NCI-H2107 treated with DMSO at 0.1 percent for 48 hours (cell line): ENCODE measurements around the gene TGIF2.

Experiments
- DNase-seq: peaks from one replicate; lab custom pipeline; 2025; ENCODE audit not compliant: unreplicated experiment; lab: John Stamatoyannopoulos, UW

The TGIF2 gene

GRCh38 chr20:36573103-36573797 lies at the start of gene TGIF2:
Gene TGIF2, plus strand, starts transcription at chr20:36573597. Its CDS starts 5,178 bp downstream, at chr20:36578775.
- DNase-seq, result no peak

GRCh38 chr20:36525620-36526365 lies 47.6 kb upstream of the TGIF2 start:
- no peak for DNase-seq

GRCh38 chr20:36526521-36527011 lies 46.8 kb upstream of the TGIF2 start:
- no peak for DNase-seq

DNA sequence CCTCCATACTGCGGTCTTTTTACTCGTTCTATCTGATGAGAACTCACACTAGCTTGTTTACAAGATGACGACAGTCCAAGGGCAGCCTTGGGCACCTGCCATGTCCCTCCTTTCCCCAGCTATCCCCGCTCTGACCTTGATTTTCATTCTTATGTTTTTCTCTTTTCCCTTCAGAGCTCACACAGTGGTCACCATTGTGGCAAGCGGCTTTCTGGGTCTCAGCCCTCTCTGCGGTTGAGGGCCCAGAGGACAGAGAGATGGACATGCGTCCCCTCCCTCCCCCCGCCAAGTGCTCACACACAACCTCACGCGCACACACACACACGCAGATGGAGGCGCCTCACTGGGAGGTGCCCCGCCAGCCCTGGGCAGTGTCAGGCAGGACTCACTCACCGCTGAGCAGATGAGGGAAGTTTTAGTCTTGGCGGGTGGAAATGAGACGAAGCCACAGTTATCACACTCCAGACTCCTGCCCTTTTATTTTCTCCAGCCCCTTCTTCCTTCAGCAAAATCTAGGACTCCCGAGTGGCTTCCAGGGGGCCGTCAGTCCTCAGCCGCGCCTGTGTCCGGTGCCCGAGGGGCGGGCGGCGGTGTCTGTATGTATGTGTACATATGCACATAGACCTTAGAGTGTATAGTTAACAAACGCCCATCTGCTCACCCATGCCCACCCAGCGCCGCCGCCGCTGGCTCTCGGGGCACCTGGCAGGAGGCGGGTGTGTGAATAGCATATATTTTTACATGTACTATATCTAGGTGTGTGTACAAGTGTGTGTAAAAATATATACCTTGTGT lies 45.9 kb upstream of the TGIF2 start:
- DNase-seq, result no peak

DNA sequence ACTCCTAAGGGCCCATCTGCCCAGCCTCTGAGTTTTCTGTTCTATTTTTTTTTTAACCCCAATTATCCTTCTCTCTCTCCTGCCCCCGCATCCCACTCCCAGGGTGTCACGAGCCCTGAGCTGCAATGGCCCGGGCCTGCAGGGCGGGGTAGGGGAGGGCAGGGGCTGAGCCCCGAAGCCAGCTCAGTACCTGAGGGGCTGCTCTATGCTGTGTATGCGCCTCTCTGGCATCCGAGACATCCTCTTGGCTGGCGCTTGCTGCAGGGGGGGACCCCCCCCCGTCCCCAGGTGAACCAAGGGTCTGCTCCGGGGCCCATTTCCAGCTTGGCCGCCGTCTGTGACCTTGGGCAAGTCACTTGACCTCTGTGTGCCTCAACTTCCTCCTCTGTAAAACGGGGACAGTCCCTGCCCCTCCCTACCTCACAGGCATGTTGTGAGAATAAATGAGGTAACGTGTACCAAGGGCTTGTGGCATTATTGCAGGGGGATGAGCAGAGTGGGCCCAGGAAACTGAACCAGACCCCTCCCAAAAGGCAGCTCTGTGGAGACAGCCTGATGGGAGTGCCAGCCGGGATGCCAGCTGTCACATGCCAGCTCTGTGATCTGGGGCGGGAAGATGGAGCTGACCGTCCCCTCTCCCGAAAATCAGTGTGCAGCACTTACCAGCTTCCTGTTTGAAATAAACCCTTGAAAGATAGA lies 45.1 kb upstream of the TGIF2 start:
- DNase-seq, result no peak

GRCh38 chr20:36528875-36529417 lies 44.5 kb upstream of the TGIF2 start:
- no peak for DNase-seq

DNA sequence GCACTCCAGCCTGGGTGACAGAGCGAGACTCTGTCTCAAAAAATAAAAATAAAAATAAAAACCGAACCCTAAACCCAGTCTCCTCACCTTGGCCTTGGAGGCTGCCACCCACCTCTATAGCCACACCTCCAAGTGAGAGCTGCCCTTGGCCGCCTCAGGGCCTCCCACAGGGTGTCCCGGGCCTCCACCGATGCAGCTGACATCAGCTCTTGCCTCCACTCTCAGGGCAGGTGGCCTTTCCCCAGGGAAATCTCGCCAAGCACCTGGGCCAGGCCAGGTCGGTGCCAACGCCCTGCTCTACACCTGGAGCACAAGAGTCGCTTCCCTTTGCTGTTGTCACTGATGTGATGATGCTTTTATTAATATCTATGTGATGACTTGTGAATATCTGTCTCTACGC lies 41.0 kb upstream of the TGIF2 start:
- DNase-seq, result no peak

- DNase-seq, result no peak
Observed at GRCh38 chr20:36532822-36533221, 40.6 kb upstream of the TGIF2 start.

DNA sequence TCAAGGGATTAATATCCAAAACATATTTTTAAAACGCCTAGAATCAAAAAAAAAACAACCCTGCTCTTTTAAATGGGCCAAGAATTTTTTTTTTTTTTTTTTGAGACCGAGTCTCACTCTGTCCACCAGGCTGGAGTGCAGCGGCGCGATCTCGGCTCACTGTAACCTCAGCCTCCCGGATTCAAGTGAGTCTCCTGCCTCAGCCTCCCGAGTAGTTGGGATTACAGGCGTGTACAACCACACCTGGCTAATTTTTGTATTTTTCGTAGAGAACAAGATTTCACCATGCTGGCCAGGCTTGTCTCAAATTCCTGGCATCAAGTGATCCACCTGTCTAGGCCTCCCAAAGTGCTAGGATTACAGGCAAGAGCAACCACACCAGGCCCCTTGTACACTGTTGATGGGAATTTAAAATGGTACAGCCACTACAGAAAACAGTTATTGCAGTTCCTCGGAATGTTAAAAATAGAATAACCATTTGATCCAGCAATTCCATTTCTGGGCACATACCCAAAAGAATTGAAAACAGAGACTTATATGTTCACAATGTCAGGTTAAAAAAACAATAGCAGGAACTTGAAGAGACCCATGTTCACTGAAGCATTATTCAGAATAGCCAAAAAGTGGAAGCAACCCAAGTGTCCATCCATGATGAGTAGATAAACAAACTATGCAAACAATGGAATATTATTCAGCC lies 35.2 kb upstream of the TGIF2 start:
- no peak for DNase-seq

GRCh38 chr20:36540551-36541211 lies 32.7 kb upstream of the TGIF2 start:
- no peak for DNase-seq

DNA sequence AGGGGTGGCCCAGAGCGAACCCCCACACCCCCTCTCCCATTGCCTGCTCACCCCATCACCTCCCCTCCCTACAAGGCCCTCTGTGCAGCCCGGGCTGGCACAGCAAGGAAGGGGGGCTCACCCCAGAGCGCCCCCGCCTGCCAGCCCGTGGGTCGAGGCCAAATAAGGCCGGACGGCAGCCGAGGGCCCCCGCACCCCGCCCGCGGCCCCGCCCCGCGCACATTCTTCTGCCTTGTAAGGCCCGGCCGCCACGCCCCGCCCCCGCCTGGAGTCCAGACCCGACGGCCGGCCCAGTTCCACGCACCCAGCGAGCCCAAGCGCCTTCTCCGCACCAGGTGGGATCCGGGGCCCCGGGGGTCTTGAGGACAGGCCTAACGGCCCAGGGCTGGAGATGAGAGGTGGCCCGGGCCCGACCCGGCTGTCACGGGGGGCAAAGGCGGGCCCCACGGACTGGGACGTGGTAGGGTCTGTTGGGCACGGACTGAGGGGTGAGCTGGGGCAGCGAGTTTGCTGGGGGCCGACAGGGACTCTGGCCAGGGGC lies 32.1 kb upstream of the TGIF2 start, which contains the start of gene MYL9:
Gene MYL9, plus strand, starts transcription at position 293 of the 541 bp plus-strand sequence. CDS start 3,366 bp downstream, outside the sequence.
- no peak for DNase-seq

DNA sequence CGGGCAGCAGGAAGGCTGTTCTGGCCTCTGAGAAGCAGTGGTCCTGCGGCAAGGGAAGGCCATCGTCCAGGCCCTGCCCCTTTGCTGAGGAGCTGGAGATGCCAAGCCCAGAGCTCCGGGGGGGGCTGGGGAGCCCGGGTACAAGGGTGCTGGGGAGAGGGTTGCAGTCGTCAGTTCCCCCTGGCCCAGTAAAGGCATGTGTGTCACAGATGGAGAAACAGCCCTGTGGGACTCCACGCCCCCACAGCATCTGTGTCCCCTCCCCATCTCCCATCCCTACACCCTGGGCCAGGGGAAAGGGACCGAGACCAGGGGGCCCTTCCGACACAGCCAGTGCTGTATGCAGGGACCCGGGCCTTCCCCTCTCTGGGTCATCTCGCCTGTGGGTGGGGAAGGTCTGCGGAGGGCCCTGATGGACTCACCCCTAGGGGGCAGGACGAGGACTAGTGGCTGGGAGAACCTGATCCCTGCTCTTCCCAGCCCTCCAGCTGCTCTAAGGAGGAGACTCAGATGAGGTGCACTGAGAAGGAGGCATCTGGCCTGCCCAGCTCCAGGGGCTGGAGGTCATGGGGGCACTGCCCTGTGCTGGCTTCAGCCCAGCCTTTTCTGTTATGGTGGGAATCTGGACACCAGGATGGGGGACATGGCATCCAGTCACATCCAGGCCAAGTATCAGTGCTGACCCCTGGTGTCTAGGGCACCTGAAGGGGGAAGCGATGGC lies 31.5 kb upstream of the TGIF2 start:
- DNase-seq, result no peak

DNA sequence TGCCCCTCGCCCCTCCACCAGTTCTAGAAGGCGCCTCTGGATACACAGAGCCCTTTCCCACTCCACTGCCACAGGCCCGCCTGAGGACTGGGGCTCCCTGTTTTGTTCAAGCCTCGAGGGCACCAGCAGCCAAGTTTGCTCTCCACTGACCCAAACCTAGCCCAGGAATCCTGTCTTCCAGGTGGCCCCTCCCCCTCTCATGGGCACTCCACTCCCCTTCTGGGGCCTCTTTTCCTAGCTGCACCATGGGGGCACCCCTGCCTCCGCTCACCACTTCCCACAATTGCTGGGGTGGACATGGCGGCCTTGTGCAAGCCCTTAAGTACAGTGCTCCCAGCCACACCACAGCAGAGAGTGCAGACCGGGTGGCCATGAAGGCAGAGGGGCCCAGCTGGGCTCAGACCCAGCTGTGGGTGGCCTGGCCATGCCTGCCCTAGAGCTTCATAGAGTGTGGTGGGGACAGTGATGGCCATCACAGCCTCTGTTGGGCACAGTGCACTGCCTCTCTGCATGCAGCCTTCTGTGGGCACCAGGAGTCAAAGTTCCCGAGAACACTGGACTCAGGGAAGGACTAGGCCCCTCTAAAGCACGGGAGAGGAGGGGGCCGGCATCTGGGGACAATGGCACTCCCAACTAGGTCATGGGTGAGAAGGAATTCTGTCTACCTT lies 30.7 kb upstream of the TGIF2 start:
- DNase-seq, result no peak

DNA sequence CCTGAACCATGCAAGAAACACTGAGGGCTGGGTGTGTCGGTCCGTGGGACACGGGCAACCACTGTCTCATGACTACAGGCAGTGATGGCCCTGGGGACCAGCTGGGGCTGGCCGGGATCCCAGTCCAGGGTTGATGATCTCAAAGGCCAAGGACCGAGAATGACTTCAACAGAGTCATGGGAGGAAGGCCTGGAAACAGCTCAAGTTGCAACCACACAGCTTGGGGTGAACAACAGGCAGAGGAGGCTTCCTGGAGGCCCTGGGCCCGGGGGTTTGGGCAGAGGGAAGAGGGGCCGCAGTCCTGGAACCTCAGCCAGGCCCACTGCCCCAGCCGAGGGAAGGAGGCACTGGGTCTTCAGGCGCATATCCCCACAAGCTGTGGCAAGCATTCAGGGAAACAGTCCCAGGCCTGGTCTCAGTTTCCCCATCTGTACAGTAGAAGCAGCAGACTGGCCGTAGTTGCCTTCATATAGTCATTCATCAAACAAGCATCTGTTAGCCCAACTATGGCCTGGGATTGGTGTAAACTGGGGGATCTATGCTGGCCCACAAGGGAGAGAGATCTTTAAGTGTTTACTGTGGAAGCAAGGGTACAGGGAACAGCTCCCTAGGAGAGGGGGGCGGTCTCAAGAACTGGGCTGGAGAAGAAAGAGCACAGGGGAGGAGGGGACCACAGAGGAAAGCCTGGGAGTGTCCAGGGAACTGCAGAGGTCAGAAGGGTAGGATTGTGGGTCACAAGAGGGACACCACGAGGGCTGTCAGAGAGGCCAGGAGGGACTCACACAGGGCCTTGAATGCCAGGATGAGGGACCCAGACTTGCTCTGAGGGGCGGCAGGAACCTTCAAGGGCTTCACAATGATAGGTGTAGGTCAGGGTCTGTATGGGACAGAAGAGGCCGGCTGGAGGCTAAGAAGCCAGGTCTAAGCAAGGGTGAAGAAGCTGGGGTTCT lies 29.9 kb upstream of the TGIF2 start:
- no peak for DNase-seq

DNA sequence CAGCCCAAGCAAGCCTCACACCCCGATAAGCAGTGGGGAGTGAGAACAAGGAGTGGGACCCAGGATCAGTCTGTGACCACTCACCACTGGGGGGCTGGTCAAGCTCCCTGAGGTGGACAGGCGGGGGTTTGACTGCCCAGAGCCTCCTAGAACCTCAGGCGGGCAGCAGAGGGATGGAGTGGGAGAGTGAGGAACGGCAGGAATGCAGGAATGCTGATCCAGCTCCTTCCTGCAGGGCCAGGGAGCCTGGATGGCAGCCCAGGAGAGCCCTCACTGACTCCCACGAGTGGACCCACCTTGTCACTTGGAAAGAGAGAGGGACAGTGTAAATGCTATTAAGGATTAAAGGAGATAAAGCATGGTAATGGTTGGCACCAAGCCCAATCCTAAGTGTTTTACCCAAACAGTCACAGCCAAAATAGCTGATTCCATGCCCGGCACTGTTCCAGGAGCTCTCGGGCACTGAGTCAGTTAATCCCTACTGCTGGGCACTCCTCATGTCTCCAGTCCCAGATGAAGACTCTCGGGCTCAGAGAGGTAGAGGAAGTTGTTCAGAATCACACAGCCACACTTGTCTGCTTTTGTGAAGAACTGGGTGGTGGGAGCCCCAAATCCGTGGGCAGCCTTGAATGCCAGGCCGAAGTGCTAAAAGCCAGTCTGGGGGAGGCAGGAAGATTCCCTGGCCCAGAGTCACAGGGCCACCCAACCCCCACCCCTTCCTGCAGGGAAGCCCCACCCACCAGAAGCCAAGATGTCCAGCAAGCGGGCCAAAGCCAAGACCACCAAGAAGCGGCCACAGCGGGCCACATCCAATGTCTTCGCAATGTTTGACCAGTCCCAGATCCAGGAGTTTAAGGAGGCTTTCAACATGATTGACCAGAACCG lies 29.0 kb upstream of the TGIF2 start:
- no peak for DNase-seq
